ENCODE data around the gene KCNIP1.

The KCNIP1 gene

DNA sequence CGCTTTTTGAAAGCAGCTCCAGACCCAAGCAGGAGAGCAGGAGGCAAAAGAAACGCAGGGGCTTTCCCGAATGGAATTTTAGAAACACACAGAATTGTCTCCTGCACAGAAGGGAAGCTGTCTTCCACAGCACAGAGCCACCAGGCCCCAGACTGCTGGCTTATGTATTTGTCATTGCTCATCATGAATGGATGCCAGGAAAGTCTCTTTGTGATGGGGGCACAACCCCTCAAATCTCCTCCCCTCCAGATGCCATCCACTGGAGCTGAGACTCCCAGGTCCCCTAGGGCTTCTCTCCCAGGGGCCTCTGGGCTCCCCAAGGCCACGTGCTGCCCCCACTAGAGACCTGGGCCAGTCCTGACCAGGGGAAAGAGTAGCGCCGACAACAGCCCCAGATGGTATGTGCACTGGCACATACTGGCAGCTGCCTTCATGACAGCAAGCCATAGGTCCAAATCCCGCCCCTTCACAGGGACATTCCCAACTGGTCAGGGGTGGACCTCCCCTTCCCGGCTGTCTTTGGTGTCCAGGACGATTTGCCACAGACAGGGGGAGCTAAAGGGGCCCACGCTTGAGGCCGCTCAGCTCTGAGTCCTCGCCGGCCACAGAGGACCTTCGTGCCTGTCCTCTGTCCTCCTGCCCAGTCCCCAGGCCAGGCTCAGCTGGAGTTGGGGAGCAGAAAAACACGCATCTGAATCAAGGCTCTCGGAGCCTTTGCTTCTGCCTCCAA is 127.8 kb downstream of the KCNIP1 start:
- DNase-seq (ENCODE audit: low read depth, low spot score), result no peak
- no peak overlapping the region for H3K4me3 ChIP-seq (ENCODE audit: low read length)

GRCh38 chr5:170632266-170632984 is 128.6 kb downstream of the KCNIP1 start:
- H3K4me3 ChIP-seq (ENCODE audit: low read length), result no peak overlapping the region; the same call in 1 of the 2 replicates
- DNase-seq (ENCODE audit: low read depth, low spot score), result no peak

DNA sequence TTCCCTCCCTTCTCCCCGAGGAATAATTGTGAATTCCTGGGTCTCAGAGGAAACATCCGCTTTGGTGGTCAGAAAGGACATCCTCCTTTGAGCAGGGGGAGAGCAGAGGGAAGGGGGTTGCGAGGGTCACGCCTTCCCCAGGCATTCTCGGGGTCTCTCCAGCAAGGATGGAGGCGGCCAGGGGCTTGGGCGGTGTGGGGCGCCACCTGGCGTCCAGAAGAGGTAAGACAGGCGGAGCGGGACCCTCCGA is 129.1 kb downstream of the KCNIP1 start:
- DNase-seq (ENCODE audit: low read depth, low spot score), result no peak
- H3K4me3 ChIP-seq (ENCODE audit: low read length), result peak overlapping the region; percentile 51

- H3K4me3 ChIP-seq (ENCODE audit: low read length), result peak overlapping the region; percentile 51
- DNase-seq (ENCODE audit: low read depth, low spot score), result peak; percentile 27
Observed at GRCh38 chr5:170633235-170634081, 129.6 kb downstream of the KCNIP1 start.

GRCh38 chr5:170634256-170634990 is 130.6 kb downstream of the KCNIP1 start:
- no peak for DNase-seq (ENCODE audit: low read depth, low spot score)
- no peak overlapping the region for H3K4me3 ChIP-seq (ENCODE audit: low read length)

DNA sequence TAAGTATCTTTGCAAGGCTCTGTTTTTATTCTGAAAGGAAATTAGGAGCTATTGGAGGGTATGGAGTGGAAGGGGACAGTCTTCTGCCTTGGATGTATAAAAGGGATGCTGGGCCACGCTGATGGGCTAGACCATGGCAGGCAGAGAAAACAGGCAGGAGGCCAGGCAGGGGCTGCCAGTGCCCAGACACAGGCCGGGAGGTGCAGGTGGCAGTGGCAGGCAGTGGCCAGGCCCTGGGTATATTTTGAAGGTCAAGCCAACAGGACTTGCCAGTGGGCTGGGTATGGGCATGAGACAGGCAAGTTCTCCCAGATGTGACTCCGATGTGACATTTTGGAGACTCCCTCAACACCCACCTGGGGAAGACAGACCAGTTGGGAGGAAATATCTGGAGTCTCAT is 131.9 kb downstream of the KCNIP1 start:
- no peak for DNase-seq (ENCODE audit: low read depth, low spot score)
- no peak overlapping the region for H3K4me3 ChIP-seq (ENCODE audit: low read length)

- DNase-seq (ENCODE audit: low read depth, low spot score), result no peak
- H3K4me3 ChIP-seq (ENCODE audit: low read length), result no peak overlapping the region
Observed at GRCh38 chr5:170636206-170636605, 132.4 kb downstream of the KCNIP1 start.

DNA sequence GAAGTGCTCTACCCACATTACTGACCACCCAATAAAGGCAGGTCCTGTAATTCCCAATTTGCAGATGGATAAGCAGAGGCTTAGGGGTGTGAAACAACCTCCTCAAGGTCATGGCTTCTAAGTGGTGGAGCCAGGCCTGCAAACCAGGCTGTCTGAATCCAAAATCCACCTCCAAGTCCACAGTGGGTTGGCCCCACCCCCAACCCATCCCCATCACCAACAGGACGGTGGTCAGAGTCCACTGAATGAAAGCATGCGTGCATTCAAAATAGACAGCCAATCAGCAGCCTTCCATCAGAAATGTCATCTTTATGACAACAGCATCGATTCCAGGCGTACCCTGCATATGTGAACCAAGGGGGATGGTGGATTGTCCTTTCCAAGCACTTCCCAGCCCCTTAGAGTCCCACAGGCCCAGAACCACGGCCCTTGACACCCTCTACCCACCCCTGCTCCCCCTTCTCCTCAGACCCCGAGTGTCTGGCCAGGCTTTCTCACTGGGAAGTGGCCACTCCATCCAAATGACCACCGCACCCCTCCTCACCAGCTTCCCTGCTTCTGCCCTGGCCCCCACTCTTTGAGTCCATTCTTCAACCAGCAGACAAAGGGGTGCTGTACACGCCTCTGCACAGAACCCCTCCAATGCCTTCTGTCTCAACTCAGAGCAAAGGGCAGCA is 133.1 kb downstream of the KCNIP1 start:
- DNase-seq (ENCODE audit: low read depth, low spot score), result no peak
- no peak overlapping the region for H3K4me3 ChIP-seq (ENCODE audit: low read length)

DNA sequence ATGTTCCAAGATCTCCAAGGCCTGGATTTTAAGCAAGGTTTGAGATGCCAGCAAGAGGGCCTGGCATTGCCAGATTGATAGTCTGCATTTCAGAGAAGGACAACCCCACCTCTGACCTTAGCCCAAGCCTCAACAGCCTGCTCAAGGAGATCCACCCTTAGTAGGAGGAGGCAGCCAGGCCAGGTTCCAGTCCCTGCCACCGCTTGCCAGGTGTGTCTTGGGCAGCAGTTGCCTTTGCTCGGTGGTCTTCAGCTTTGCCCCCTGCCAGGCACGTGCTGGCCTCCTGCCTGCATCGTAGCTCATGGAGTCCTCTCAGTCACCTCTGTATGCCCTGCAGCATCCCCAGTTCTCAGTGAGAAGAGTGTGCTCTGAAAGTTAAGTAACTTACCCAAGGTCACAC is 134.2 kb downstream of the KCNIP1 start:
- no peak overlapping the region for H3K4me3 ChIP-seq (ENCODE audit: low read length)
- no peak for DNase-seq (ENCODE audit: low read depth, low spot score)

DNA sequence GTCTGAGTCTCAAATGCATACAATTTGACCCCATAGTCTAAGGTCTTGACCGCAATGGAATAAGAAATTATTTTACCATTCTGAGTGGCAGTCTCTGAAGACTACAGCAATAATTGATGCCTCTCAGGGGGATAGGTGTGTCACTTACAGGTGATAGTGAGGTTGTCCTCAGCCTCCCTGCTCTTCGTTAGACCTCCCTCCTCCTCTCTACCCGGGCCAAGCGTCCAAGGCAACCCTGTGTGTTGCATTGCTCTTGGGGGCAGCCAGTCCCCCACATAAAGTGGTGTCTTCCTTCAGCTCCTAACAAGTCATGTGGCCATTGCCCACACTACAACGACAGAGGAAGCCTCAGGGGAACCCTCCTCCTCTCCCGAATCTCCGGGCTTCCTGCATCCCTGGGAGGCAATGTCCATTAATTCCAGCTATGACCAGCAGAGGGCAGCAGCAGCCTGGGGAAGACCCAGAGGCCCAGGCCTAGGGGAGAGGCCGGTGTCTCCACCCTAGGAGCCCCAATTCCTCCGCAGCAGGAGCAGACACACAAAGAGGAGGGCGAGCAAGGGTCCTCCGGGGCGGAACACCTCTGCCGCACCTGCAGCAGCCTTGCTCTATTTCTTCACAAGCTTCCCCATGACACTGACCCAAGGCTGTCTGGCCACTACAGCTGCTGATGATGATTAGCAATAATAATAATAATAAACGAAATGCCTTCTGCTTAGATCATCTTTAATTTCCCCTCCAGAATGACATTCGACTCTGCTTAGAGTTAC is 134.8 kb downstream of the KCNIP1 start:
- H3K4me3 ChIP-seq (ENCODE audit: low read length), result no peak overlapping the region
- DNase-seq (ENCODE audit: low read depth, low spot score), result peak; percentile 19

GRCh38 chr5:170639221-170639925 is 135.6 kb downstream of the KCNIP1 start:
- no peak for DNase-seq (ENCODE audit: low read depth, low spot score)
- H3K4me3 ChIP-seq (ENCODE audit: low read length), result no peak overlapping the region

DNA sequence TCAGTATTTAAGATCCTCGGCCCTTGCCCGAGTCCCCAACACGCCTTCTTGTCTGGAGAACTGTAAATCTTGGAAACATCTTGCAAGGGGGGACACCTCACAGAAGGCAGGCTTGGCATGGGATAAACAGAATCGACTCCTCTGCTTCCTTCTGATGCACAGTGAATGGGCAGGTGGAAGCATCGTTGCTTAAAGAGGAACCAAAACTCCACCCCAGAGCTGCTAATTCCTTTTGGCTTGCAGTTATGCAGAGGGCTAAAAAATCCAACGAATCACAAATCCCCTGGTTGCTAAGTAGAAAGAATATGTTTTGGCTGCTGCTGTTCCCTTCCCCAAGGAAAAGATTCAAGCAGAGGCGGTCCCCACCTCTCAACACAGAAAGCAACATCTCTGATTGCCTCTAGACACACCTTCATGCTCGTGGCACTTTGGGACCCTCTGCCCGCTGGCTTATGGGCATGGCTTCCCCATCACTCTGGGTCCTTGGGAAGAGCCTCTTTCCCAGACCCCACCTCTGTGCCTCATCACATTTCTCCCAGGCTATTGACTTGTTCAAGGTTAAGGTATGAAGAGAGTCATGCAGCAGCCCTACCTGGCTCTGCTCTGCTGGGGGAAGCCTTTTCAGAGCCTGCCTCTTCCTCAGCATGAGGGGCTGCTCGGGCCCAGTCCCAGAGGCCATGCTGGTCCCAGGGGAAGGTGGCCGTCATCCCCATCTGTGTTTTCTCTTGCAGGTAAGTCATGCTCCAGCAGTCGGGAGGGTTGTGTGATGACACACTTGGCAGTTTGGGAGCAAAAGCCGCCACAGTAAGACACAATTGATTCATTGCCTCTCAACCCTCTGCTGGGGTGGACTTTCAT is 137.1 kb downstream of the KCNIP1 start:
- H3K4me3 ChIP-seq (ENCODE audit: low read length), result no peak overlapping the region
- DNase-seq (ENCODE audit: low read depth, low spot score), result no peak

GRCh38 chr5:170641589-170642031 is 137.8 kb downstream of the KCNIP1 start:
- no peak overlapping the region for H3K4me3 ChIP-seq (ENCODE audit: low read length)
- no peak for DNase-seq (ENCODE audit: low read depth, low spot score)

- DNase-seq (ENCODE audit: low read depth, low spot score), result no peak
- H3K4me3 ChIP-seq (ENCODE audit: low read length), result no peak overlapping the region
Observed at GRCh38 chr5:170642066-170642735, 138.4 kb downstream of the KCNIP1 start.

DNA sequence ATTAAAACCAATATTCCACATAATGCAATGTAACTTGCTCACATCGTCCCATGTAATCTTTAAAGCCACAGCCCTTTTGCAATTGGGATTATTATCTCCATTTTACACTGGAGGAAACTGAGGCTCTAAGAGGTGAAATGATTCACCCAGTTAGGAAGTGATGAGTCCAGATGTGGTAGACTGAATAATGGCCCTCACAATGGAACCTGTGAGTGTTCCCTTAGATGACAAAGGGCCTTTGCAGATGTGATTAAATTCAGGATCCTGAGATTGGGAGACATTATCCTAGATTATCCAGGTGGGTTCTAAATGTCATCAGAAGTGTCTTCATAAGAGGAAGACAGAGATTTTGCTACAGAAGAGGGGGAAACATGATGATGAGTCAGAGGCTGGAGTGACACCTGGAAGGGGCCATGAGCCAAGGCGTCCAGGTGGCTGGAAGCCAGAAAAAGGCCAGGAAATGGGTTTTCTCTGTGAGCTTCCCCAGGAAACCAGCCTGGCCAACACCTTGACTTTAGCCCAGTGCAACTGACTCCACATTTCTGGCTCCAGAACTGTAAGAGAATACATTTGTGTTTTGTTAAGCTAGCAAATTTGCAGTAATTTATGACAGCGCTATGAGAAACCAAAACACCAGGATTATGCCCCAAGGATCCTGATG is 139.1 kb downstream of the KCNIP1 start:
- H3K4me3 ChIP-seq (ENCODE audit: low read length), result no peak overlapping the region
- DNase-seq (ENCODE audit: low read depth, low spot score), result no peak

GRCh38 chr5:170643591-170643990 is 139.8 kb downstream of the KCNIP1 start:
- DNase-seq (ENCODE audit: low read depth, low spot score), result no peak

More at GRCh38 chr5:170643591-170643990, 139.8 kb downstream of the KCNIP1 start:
- H3K4me3 ChIP-seq (ENCODE audit: low read length), result no peak overlapping the region

All from Jurkat, Clone E6-1 (cell line).